Measurements from ENCODE around the gene MPO.

Gene MPO

DNA sequence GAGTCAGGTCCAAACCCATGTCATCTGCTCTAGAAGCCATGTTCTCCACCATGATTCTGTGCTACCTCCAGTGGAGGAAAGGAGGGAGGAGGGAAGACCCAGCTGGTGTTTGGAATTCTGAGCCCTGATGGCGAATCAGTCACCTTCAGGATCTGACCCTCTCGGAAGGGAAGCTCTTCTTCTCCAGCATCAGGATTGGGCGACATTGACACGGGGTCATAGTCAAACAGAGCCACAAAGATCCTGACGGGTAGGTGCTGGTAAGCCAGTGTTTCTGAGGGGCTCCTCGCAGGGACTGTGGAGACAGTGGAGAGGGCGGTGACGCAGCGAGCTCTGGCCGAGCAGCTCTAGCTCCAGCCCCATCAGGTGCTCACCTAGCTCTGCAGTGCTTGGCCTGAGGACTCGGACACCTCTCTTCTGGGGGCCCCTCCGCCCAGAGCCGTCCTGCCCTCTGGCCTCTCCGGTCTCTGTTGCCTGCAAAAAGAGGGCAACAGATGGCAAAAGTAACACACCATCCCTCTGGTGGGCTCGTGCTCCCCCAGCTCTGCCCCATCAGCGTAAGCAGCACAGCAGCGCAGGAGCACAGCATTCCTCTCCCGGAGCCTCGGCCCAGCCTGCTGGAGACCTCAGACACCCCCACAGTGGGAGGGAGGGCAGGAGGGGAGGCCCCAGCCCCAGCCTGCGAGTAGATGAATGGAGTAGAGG is 26.9 kb upstream of the MPO start:
- no peak for DNase-seq (ENCODE audit: low read depth)

GRCh38 chr17:58306131-58306951 is 25.6 kb upstream of the MPO start:
- DNase-seq (ENCODE audit: low read depth), result no peak

DNA sequence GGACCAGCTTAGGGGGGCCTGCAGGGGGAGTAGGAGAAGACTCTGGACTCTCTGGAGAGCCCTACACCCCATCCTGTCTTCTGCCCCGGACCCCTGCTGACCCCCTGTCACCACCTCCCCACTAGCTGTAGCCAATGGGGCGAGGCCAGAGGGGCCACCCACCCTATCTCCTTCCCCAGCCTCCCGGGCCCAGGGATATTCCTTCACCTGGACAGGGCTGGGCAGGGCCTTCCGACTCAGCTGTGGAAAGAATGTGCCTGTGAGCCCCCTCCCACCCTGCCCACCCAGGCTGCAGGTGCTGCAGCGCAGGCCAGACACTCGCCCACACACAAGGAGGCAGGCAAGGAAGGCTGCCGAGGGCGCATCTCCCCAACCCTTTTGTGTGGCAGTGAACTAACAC is 24.9 kb upstream of the MPO start:
- DNase-seq (ENCODE audit: low read depth), result no peak

- no peak for DNase-seq (ENCODE audit: low read depth)
Observed at GRCh38 chr17:58304750-58305486, 24.2 kb upstream of the MPO start.

DNA sequence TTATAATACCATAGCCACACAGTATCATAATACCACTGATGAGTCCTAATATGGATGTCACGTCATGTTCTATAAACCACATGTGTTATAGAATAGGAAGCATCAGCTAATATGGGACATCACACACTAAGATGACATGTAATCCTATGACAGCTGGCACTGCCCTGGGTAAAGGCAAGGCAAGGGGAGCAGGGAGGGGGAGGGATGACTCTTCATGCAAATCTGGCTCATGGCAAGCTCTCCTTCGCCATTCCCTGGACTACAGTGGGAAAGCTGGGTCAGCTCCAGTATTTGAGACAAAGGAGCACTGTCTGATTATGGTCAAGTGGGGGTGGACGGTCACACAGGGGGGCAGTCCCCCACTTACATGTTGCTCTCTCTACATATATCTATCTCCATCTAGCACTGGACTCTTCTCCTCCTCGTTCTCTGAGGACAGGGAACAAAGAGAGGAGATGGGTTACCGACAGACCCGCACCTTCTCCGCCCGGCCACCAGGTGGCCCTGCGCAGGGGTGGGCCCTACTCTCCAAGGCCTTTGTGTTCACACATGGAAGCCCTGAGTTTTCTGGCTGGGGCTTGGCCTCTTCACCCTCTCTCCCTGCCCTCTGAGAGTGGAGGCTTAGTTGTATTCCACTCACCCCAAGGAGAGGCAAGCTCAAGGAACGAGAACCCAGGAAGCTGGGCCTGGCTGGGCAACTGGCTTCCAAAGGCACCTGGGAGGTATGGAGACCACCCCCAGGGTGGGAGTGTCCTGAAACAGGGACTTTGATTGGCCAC is 23.4 kb upstream of the MPO start:
- no peak for DNase-seq (ENCODE audit: low read depth)

GRCh38 chr17:58302919-58303585 is 22.3 kb upstream of the MPO start:
- DNase-seq (ENCODE audit: low read depth), result no peak

GRCh38 chr17:58302171-58302918 is 21.6 kb upstream of the MPO start:
- no peak for DNase-seq (ENCODE audit: low read depth)

GRCh38 chr17:58301504-58302150 is 20.9 kb upstream of the MPO start:
- DNase-seq (ENCODE audit: low read depth), result no peak

GRCh38 chr17:58300336-58300735 is 19.6 kb upstream of the MPO start:
- no peak for DNase-seq (ENCODE audit: low read depth)

DNA sequence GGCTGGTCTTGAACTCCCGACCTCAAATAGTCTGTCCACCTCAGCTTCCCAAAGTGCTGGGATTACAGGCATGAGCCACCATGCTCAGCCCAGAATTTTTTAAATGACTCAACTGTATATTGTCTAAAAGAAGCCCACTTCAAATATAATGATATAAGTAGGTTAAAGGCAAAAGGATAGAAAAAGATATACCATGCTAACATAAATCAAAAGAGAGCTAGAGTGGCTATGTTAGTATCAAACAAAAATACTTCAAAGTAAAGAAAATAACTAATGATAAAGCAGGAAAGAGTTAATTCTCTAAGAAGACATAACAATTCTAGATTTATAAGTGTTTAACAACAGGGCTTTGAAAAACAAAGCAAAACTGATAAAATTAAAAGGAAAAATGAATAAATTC is 13.3 kb upstream of the MPO start:
- no peak for DNase-seq (ENCODE audit: low read depth)

DNA sequence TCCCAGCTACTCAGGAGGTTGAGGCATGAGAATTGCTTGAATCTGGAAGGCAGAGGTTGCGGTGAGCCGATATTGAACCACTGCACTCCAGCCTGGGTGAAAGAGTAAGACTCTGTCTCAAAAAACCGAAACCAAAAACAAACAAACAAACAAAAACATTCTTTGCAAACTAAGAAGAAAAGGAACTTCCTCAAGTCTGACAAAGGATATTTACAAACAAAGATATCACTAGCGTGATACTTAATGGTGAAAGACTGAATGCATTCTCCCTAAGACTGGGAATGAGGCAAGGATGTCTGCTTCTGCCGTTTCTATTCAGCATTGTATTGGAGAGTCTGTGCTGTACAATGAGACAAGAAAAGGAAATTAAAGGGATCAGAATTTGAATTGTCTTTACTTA is 10.5 kb upstream of the MPO start:
- DNase-seq (ENCODE audit: low read depth), result no peak

- DNase-seq (ENCODE audit: low read depth), result no peak
Observed at GRCh38 chr17:58289869-58290268, 9.1 kb upstream of the MPO start.

- no peak for DNase-seq (ENCODE audit: low read depth)
Observed at GRCh38 chr17:58285422-58285810, 4.7 kb upstream of the MPO start.

DNA sequence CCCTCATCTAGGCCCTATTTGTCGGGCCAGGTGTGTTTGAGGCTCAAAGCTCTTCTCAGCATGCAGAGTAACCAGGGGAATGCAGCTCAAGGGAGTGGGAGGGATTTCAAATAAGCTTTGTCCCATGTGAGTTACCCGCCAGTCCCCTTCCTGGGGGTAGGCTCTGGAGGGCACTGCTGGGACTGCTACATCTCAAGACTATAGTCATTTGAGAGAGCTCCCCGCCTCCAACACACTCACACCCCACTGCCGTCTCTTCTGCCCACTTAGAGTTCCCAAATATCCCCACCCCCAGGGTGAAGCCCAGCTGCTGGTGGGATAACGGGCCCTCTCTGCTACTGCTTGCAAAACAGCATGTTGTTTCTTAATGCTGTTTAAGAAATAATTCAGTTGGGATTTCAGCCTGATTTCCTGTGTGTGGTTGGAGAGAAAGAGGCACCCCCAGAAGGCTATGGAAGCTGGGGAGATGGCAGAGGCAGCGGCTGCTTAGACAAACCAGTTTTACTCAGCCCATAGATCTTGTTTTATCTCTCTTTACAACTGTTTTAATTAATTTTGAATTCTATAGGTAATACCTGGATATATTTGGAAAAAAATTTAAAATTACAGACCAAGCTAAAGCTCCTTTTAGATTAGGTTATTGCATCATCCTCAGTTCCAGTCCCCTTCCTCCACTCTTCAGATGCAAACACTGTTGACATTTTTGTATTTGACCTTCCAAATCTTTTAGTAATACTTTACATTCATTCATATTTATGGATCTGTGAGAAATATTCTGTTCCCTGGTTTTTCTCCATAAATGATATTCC is 4.1 kb upstream of the MPO start:
- no peak for DNase-seq (ENCODE audit: low read depth)

GRCh38 chr17:58283674-58284612 is 3.2 kb upstream of the MPO start:
- no peak for DNase-seq (ENCODE audit: low read depth)

GRCh38 chr17:58282442-58282841 is 1.7 kb upstream of the MPO start:
- DNase-seq (ENCODE audit: low read depth), result no peak

- DNase-seq (ENCODE audit: low read depth), result no peak
Observed at GRCh38 chr17:58281511-58282011, 826 bp upstream of the MPO start.

Measured in GM04504 (cell line).